Endodermal cell (in vitro differentiated cells): ENCODE data around the gene SUN2. TPM values are rescaled to one million over a fixed set of nuclear protein-coding genes. Genes with fewer than 3 reads are reported as not detected.
"Not testable (repeated sequence)": the region's sequence is repeated elsewhere in the genome, so short reads cannot be mapped to it uniquely, and the experiment has no call there.

Experiments used
- DNase-seq: peaks from one replicate; pipeline ENCODE4 v3.0.0-alpha.2; 2017
- H3K27ac ChIP-seq: 2 replicates; pipeline ENCODE4 v1.5.1; 2013; ENCODE audit warnings: mild to moderate bottlenecking, low read depth, low read length, moderate library complexity
- H3K27me3 ChIP-seq: 2 replicates; pipeline ENCODE4 v1.6.1; 2013; ENCODE audit warnings: mild to moderate bottlenecking, low read length, moderate library complexity; ENCODE audit not compliant: insufficient read depth, control insufficient read depth, poor library complexity, severe bottlenecking
- H3K36me3 ChIP-seq: 2 replicates; pipeline ENCODE4 v1.7.0; 2013; ENCODE audit warnings: mild to moderate bottlenecking, low read length, moderate library complexity; ENCODE audit not compliant: control insufficient read depth, insufficient read depth
- H3K4me1 ChIP-seq: one replicate; pipeline ENCODE4 v1.7.0; 2013; ENCODE audit warnings: low read length; ENCODE audit not compliant: control insufficient read depth, insufficient read depth
- H3K4me3 ChIP-seq: 2 replicates; pipeline ENCODE4 v1.5.1; 2013; ENCODE audit warnings: mild to moderate bottlenecking, low read length, moderate library complexity
- H3K9ac ChIP-seq: 2 replicates; pipeline ENCODE4 v1.6.1; 2013; ENCODE audit warnings: mild to moderate bottlenecking, low read length, moderate library complexity; ENCODE audit not compliant: poor library complexity, severe bottlenecking; ENCODE audit errors: extremely low read depth
- H3K9me3 ChIP-seq: 2 replicates; pipeline ENCODE4 v1.6.1; 2013; ENCODE audit warnings: mild to moderate bottlenecking, low read length, moderate library complexity; ENCODE audit not compliant: control insufficient read depth
- H3K27ac Mint-ChIP-seq: 2 replicates; pipeline ENCODE4 v1.8.0; 2020; ENCODE audit warnings: mixed read lengths
- H3K27me3 Mint-ChIP-seq: 2 replicates; pipeline ENCODE4 v1.8.0; 2021; ENCODE audit warnings: mild to moderate bottlenecking, mixed read lengths; ENCODE audit not compliant: insufficient read depth
- H3K36me3 Mint-ChIP-seq: 2 replicates; pipeline ENCODE4 v1.8.0; 2020; ENCODE audit warnings: low read depth, mixed read lengths
- H3K4me1 Mint-ChIP-seq: 2 replicates; pipeline ENCODE4 v1.8.0; 2020; ENCODE audit warnings: mixed read lengths
- H3K4me3 Mint-ChIP-seq: 2 replicates; pipeline ENCODE4 v1.8.0; 2020; ENCODE audit warnings: mild to moderate bottlenecking, moderate library complexity, mixed read lengths
- H3K9me3 Mint-ChIP-seq: 2 replicates; pipeline ENCODE4 v1.8.0; 2020; ENCODE audit warnings: mild to moderate bottlenecking, mixed read lengths
- CTCF ChIP-seq: fragments of 200-600 bp; sonication (generic); conservative IDR thresholded peaks from 2 replicates; pipeline ENCODE4 v1.5.0; 2021; ENCODE audit warnings: antibody characterized with exemption, mild to moderate bottlenecking
- WGBS, 2 experiments: methylation state at CpG; one replicate each; pipeline versions ENCODE4 v1.1.5 to v1.1.7; 2013; ENCODE audit warnings: missing lambda C conversion rate in 2 of 2, mixed read lengths in 1 of 2; ENCODE audit not compliant: insufficient coverage in 1 of 2, insufficient read length in 1 of 2; 5-methylcytosine and 5-hydroxymethylcytosine counted together
- long read RNA-seq, 4 experiments: library from polyadenylated mRNA in 2 of 4; library from RNA in 1 of 4; library from capped mRNA in 1 of 4; stranded (forward) in 3 of 4; unstranded in 1 of 4; transcript quantifications; one replicate each; pipeline ENCODE4 v2.0.0, GENCODE V29; 2020 to 2021; ENCODE audit warnings: inconsistent platforms in 1 of 4
- polyA plus RNA-seq, 2 experiments: library from polyadenylated mRNA; stranded (reverse); fragments of 50-300 nt; gene quantifications; one replicate each; pipeline ENCODE4 v1.2.3, GENCODE V29; 2013
- total RNA-seq, 2 donors: library from RNA; stranded (reverse); fragmentation: NEBNext Ultra II Directional in 1 of 2; extraction: Animal tissue kit (Norgen Biotek cat#: 25700) in 1 of 2; gene quantifications; 2 replicates in 1 of 2; 3 replicates in 1 of 2; pipeline ENCODE4 v1.2.1, GENCODE V29; 2021

SUN2 gene
- total RNA-seq = 10 to 100 TPM; 23.0 to 32.4 TPM
- 66.3 TPM for polyA plus RNA-seq (2013, experiment 1 of 2)
- polyA plus RNA-seq (2013, experiment 2 of 2) = 71.5 TPM
- long read RNA-seq, experiment 1, partial matches to known transcripts = 6 of 19 reads
- long read RNA-seq, experiment 1, other reads (novel, unspliced or antisense) = 13 of 19 reads
- long read RNA-seq, experiment 2, full-length matches to known transcripts = 1 of 82 reads
- long read RNA-seq, experiment 2, partial matches to known transcripts = 11 of 82 reads
- long read RNA-seq, experiment 2, other reads (novel, unspliced or antisense) = 70 of 82 reads
- long read RNA-seq, experiment 3, partial matches to known transcripts = 5 of 11 reads
- long read RNA-seq, experiment 3, other reads (novel, unspliced or antisense) = 6 of 11 reads
- long read RNA-seq, experiment 4 = 0 reads

GRCh38 chr22:38755911-38756532 lies at the start of gene SUN2:
Gene SUN2, minus strand, starts transcription at chr22:38755998. Its CDS starts 3,370 bp downstream, at chr22:38752628.
- peaks cover 24% of the 10 kb centered on the region for H3K4me1 Mint-ChIP-seq
- Histone ChIP-seq H3K27me3 (peaks cover 6% of the 10 kb centered on the region), H3K36me3 (peaks cover 10% of the 10 kb centered on the region), H3K9me3 (no peaks in the 10 kb centered on the region), H3K27ac (peak within 1 kb of the TSS; percentile 87), H3K4me3 (peak within 1 kb of the TSS; percentile 82), H3K4me1 (peaks cover 15% of the 10 kb centered on the region), H3K9ac (peak within 1 kb of the TSS; percentile 53)
- whole genome bisulfite sequencing, 2 experiments = 4 to 19% methylated on average over 7 to 68 of the region's 68 CpGs
- DNase-seq = peak; percentile 92
- no peak for TF ChIP-seq CTCF
- H3K27me3 Mint-ChIP-seq = peaks cover 19% of the 10 kb centered on the region
- peak within 1 kb of the TSS; percentile 60 for H3K4me3 Mint-ChIP-seq
- H3K36me3 Mint-ChIP-seq = peaks cover 9% of the 10 kb centered on the region
- H3K27ac Mint-ChIP-seq = peak within 1 kb of the TSS; percentile 56
- H3K9me3 Mint-ChIP-seq = no peaks in the 10 kb centered on the region

- Mint-ChIP-seq H3K9me3 (peaks cover 18% of the 10 kb centered on the region), H3K27me3 (peaks cover 42% of the 10 kb centered on the region)
- not testable (repeated sequence) for H3K9me3 ChIP-seq, H3K4me1 ChIP-seq, H3K36me3 ChIP-seq, DNase-seq, H3K36me3 Mint-ChIP-seq, H3K4me3 ChIP-seq, H3K9ac ChIP-seq, H3K27ac Mint-ChIP-seq, H3K27ac ChIP-seq, H3K4me1 Mint-ChIP-seq, H3K4me3 Mint-ChIP-seq
- H3K27me3 ChIP-seq = peaks cover 11% of the 10 kb centered on the region
- 78 to 82% methylated on average over 4 to 7 of the region's 8 CpGs for WGBS, 2 experiments
Observed at GRCh38 chr22:38805041-38805593, 49.3 kb upstream of the SUN2 start.

GRCh38 chr22:38802671-38803121 lies 46.9 kb upstream of the SUN2 start:
- peaks cover 11% of the 10 kb centered on the region for H3K27me3 ChIP-seq
- no peaks in the 10 kb centered on the region for H3K4me1 Mint-ChIP-seq
- no peak overlapping the region for H3K27ac ChIP-seq
- WGBS, 2 experiments = 27 to 43% methylated on average over 3 to 10 of the region's 10 CpGs
- peak overlapping the region; percentile 54 for H3K4me3 Mint-ChIP-seq
- peaks cover 61% of the 10 kb centered on the region for H3K27me3 Mint-ChIP-seq
- no peaks in the 10 kb centered on the region for H3K4me1 ChIP-seq
- peaks cover 11% of the 10 kb centered on the region for H3K9me3 Mint-ChIP-seq
- TF ChIP-seq CTCF = no peak
- no peak overlapping the region for H3K27ac Mint-ChIP-seq
- no peak overlapping the region for H3K9ac ChIP-seq
- H3K4me3 ChIP-seq = no peak overlapping the region
- no peaks in the 10 kb centered on the region for H3K36me3 ChIP-seq
- H3K36me3 Mint-ChIP-seq = no peaks in the 10 kb centered on the region
- H3K9me3 ChIP-seq = no peaks in the 10 kb centered on the region
- DNase-seq = peak; percentile 52
